Keratinocyte (primary cell): ENCODE results near the gene CLRN1. TPM values are rescaled to one million over a fixed set of nuclear protein-coding genes. Genes with fewer than 3 reads are reported as not detected.

Source experiments
- DNase-seq: peaks from one replicate; pipeline ENCODE4 v3.0.0-alpha.2; 2011; ENCODE audit warnings: low read depth, missing footprints, low spot score
- FAIRE-seq: peaks from 2 replicates; lab custom pipeline; 2011; peaks lifted over from hg19 to GRCh38; lab: Jason Lieb, UNC
- H2AFZ ChIP-seq: 2 replicates; pipeline ENCODE4 v1.6.0; 2012; ENCODE audit warnings: low read length, control low read depth, inconsistent platforms; ENCODE audit not compliant: control insufficient read depth
- H3K27ac ChIP-seq: 2 replicates; pipeline ENCODE4 v1.5.1; 2011; ENCODE audit warnings: low read length; ENCODE audit not compliant: control insufficient read depth, insufficient read depth
- H3K27me3 ChIP-seq: 3 replicates; pipeline ENCODE4 v1.6.0; 2011; ENCODE audit warnings: low read length; ENCODE audit not compliant: control insufficient read depth, insufficient read depth; ENCODE audit errors: extremely low read depth
- H3K36me3 ChIP-seq, 2 experiments: 2 replicates in 1 of 2; 3 replicates in 1 of 2; pipeline ENCODE4 v1.5.1; 2011; ENCODE audit warnings: low read length in 2 of 2, mild to moderate bottlenecking in 1 of 2; ENCODE audit not compliant: control insufficient read depth in 2 of 2, insufficient read depth in 2 of 2; ENCODE audit errors: extremely low read depth in 1 of 2
- H3K4me1 ChIP-seq: 3 replicates; pipeline ENCODE4 v1.5.1; 2011; ENCODE audit warnings: low read length; ENCODE audit not compliant: control insufficient read depth, insufficient read depth; ENCODE audit errors: extremely low read depth
- H3K4me2 ChIP-seq: 3 replicates; pipeline ENCODE4 v1.6.0; 2011; ENCODE audit warnings: low read depth, low read length; ENCODE audit not compliant: control insufficient read depth, insufficient read depth; ENCODE audit errors: extremely low read depth
- H3K4me3 ChIP-seq, 3 experiments: fragments of 200-600 bp in 1 of 3; sonication (generic) in 1 of 3; 2 replicates in 2 of 3; 3 replicates in 1 of 3; pipeline ENCODE4 v1.5.1; 2011 to 2016; ENCODE audit warnings: low read length in 3 of 3, mild to moderate bottlenecking in 3 of 3, control low read depth in 2 of 3, inconsistent platforms in 1 of 3, low read depth in 1 of 3, mixed read lengths in 1 of 3, mixed run types in 1 of 3, moderate library complexity in 1 of 3; ENCODE audit not compliant: control insufficient read depth in 2 of 3, insufficient read depth in 2 of 3; ENCODE audit errors: extremely low read depth in 1 of 3
- H3K79me2 ChIP-seq: 2 replicates; pipeline ENCODE4 v1.6.0; 2012; ENCODE audit warnings: low read length; ENCODE audit not compliant: control insufficient read depth, insufficient read depth
- H3K9ac ChIP-seq: 3 replicates; pipeline ENCODE4 v1.6.0; 2011; ENCODE audit warnings: low read length; ENCODE audit not compliant: control insufficient read depth, insufficient read depth; ENCODE audit errors: extremely low read depth
- H3K9me1 ChIP-seq: 3 replicates; pipeline ENCODE4 v1.6.0; 2011; ENCODE audit warnings: low read length; ENCODE audit not compliant: control insufficient read depth, insufficient read depth; ENCODE audit errors: extremely low read depth
- H3K9me3 ChIP-seq: 2 replicates; pipeline ENCODE4 v1.5.1; 2012; ENCODE audit warnings: low read depth, low read length; ENCODE audit not compliant: control insufficient read depth
- H4K20me1 ChIP-seq: 3 replicates; pipeline ENCODE4 v1.6.0; 2011; ENCODE audit warnings: low read length; ENCODE audit not compliant: control insufficient read depth, insufficient read depth; ENCODE audit errors: extremely low read depth
- CTCF ChIP-seq, 3 experiments: IDR thresholded peaks in 1 of 3; conservative IDR thresholded peaks in 1 of 3; optimal IDR thresholded peaks in 1 of 3; 2 replicates in 2 of 3; 3 replicates in 1 of 3; pipeline versions ENCODE3 to v1.5.1; 2011; ENCODE audit warnings: low read length in 3 of 3, mild to moderate bottlenecking in 3 of 3, moderate library complexity in 2 of 3, control low read depth in 1 of 3, inconsistent platforms in 1 of 3; ENCODE audit not compliant: insufficient read depth in 2 of 3; ENCODE audit errors: extremely low read depth in 1 of 3
- EZH2 ChIP-seq: IDR thresholded peaks from one replicate; pipeline ENCODE4 v1.6.1; 2012; ENCODE audit warnings: inconsistent platforms, mild to moderate bottlenecking, low read length, moderate library complexity
- dilution Hi-C: fragments of 300-500 bp; cut with MboI; formaldehyde crosslinking; loops from one replicate; pipeline ENCODE4 v1.7.0; 2020; ENCODE audit warnings: low sequenced_read_pairs; ENCODE audit not compliant: extremely low pct_ligation_motif_present
- polyA plus RNA-seq, 5 experiments: library from polyadenylated mRNA; depleted of rRNA in 3 of 5; stranded (reverse) in 3 of 5; stranded (forward) in 1 of 5; unstranded in 1 of 5; fragments of >200 nt; gene quantifications; 1 replicate in 1 of 5; 2 replicates in 3 of 5; 3 replicates in 1 of 5; pipeline versions ENCODE4 v1.2.1 to v1.2.3, GENCODE V29; 2011 to 2012; ENCODE audit warnings: missing spikeins in 2 of 5, low read depth in 1 of 5, low replicate concordance in 1 of 5

CLRN1 gene
- polyA plus RNA-seq, 1 donor (not counting 4 experiments of a cell fraction or from before 2014, with no cell fraction given) = not detected

- H3K4me2 ChIP-seq = no peak overlapping the region
- FAIRE-seq = no peak
- dilution Hi-C loops = no loop called here
Observed at GRCh38 chr3:150951923-150952322, 20.6 kb downstream of the CLRN1 start.

GRCh38 chr3:150945226-150946032 is 27.1 kb downstream of the CLRN1 start:
- no peaks in the 10 kb centered on the region for H4K20me1 ChIP-seq

More at GRCh38 chr3:150951923-150952322, 20.6 kb downstream of the CLRN1 start:
- TF ChIP-seq CTCF (optimal IDR thresholded peaks at IDR 0.05 in 1 of 3, IDR thresholded peaks at IDR 0.05 in 1 of 3, conservative IDR thresholded peaks at IDR 0.05 in 1 of 3; ENCODE audit: extremely low read depth in 1 of 3, insufficient read depth in 2 of 3, low read length in 3 of 3) (no peak), EZH2 (no peak)
- no peak overlapping the region for H3K4me3 ChIP-seq
- no peak overlapping the region for H3K27ac ChIP-seq
- no peaks in the 10 kb centered on the region for H3K36me3 ChIP-seq
- no peak for DNase-seq
- no peaks in the 10 kb centered on the region for H3K9me1 ChIP-seq
- no peaks in the 10 kb centered on the region for H4K20me1 ChIP-seq
- H3K9ac ChIP-seq = no peak overlapping the region
- no peak overlapping the region for H2AFZ ChIP-seq
- no peaks in the 10 kb centered on the region for H3K9me3 ChIP-seq
- H3K4me1 ChIP-seq = no peaks in the 10 kb centered on the region
- H3K27me3 ChIP-seq = no peaks in the 10 kb centered on the region
- no peaks in the 10 kb centered on the region for H3K79me2 ChIP-seq

More at GRCh38 chr3:150945226-150946032, 27.1 kb downstream of the CLRN1 start:
- Histone ChIP-seq H3K4me2 (no peak overlapping the region), H3K9ac (no peak overlapping the region), H3K9me3 (no peaks in the 10 kb centered on the region), H3K9me1 (no peaks in the 10 kb centered on the region), H3K79me2 (no peaks in the 10 kb centered on the region), H3K36me3 (no peaks in the 10 kb centered on the region), H3K27ac (no peak overlapping the region), H2AFZ (no peak overlapping the region), H3K4me3 (no peak overlapping the region), H3K4me1 (no peaks in the 10 kb centered on the region), H3K27me3 (peaks cover 8% of the 10 kb centered on the region)
- DNase-seq (no peak), FAIRE-seq (no peak)
- dilution Hi-C loops = no loop called here
- TF ChIP-seq EZH2 (no peak), CTCF (optimal IDR thresholded peaks at IDR 0.05 in 1 of 3, IDR thresholded peaks at IDR 0.05 in 1 of 3, conservative IDR thresholded peaks at IDR 0.05 in 1 of 3; ENCODE audit: extremely low read depth in 1 of 3, insufficient read depth in 2 of 3, low read length in 3 of 3) (no peak)
